Left ventricle myocardium inferior (tissue), 1 donor: ENCODE results near the gene ERI3. TPM values are rescaled to one million over a fixed set of nuclear protein-coding genes. Genes with fewer than 3 reads are reported as not detected.

Experiments
- DNase-seq: peaks from one replicate; pipeline ENCODE4 v3.0.0-alpha.2; 2020
- H3K27ac ChIP-seq: fragments of 200-600 bp; replicated peaks from 2 replicates; pipeline ENCODE4 v1.8.0; 2021
- H3K27me3 ChIP-seq: fragments of 200-600 bp; 2 replicates; pipeline ENCODE4 v1.8.0; 2021; ENCODE audit warnings: low read depth
- H3K36me3 ChIP-seq: fragments of 200-600 bp; 2 replicates; pipeline ENCODE4 v1.8.0; 2021
- H3K4me1 ChIP-seq: fragments of 200-600 bp; 2 replicates; pipeline ENCODE4 v1.8.0; 2021
- H3K4me3 ChIP-seq: fragments of 200-600 bp; 2 replicates; pipeline ENCODE4 v1.8.0; 2021; ENCODE audit warnings: mild to moderate bottlenecking, moderate library complexity
- H3K9me3 ChIP-seq: fragments of 200-600 bp; replicated peaks from 2 replicates; pipeline ENCODE4 v1.8.0; 2021
- intact Hi-C: fragments of 100-400 bp; cut with micrococcal nuclease; formaldehyde crosslinking; loops from one replicate; pipeline ENCODE4 v1.11.0; 2022
- total RNA-seq: library from RNA; stranded (reverse); fragmentation: NEBNext Ultra II Directional; extraction: Animal tissue kit (Norgen Biotek cat#: 25700); gene quantifications from one replicate; pipeline ENCODE4 v1.2.1, GENCODE V29; 2021
- TF ChIP-seq, protein P1 (sequence below): fragments of 200-600 bp; IDR thresholded peaks from 2 replicates; pipeline ENCODE4 v1.8.0; 2021; ENCODE audit warnings: antibody characterized with exemption, mild to moderate bottlenecking, borderline replicate concordance
- donor health status: DM: no; HTN: yes; CAD: no; lungs with severe emphysema.

ERI3 gene
- total RNA-seq, 1 donor from 2014 or later, result 50.4 TPM

DNA sequence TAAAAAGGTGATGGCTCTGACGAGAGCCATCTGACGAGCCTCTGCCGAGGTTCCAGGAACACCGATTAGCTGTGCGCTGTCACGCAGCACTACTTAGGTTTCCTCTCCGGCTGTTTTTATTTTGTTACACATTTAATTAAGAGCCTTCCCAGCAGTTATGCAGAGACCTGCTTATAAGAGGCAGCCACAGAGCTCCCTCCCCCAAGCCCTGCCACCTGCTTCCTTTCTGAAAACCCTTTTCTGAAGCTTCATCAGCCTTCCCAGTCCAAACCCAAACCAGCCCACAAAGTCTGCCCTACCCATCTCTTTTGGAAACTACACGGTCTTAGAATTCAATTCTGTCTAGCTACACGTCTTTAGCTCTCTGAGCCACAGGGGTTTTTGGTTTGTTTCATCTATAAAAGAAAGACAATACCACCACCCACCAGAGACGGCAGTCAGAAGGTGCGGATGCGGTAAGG lies 49.1 kb downstream of the ERI3 start:
- no peak for DNase-seq
- H3K27me3 ChIP-seq, result no peaks in the 10 kb centered on the region
- no peaks in the 10 kb centered on the region for H3K9me3 ChIP-seq
- H3K27ac ChIP-seq, result no peak overlapping the region
- no peaks in the 10 kb centered on the region for H3K4me1 ChIP-seq
- peaks cover 89% of the 10 kb centered on the region for H3K36me3 ChIP-seq
- H3K4me3 ChIP-seq, result no peak overlapping the region
- TF ChIP-seq, protein P1, sequence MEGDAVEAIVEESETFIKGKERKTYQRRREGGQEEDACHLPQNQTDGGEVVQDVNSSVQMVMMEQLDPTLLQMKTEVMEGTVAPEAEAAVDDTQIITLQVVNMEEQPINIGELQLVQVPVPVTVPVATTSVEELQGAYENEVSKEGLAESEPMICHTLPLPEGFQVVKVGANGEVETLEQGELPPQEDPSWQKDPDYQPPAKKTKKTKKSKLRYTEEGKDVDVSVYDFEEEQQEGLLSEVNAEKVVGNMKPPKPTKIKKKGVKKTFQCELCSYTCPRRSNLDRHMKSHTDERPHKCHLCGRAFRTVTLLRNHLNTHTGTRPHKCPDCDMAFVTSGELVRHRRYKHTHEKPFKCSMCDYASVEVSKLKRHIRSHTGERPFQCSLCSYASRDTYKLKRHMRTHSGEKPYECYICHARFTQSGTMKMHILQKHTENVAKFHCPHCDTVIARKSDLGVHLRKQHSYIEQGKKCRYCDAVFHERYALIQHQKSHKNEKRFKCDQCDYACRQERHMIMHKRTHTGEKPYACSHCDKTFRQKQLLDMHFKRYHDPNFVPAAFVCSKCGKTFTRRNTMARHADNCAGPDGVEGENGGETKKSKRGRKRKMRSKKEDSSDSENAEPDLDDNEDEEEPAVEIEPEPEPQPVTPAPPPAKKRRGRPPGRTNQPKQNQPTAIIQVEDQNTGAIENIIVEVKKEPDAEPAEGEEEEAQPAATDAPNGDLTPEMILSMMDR, result no peak
- intact Hi-C loops, result no loop called here

DNA sequence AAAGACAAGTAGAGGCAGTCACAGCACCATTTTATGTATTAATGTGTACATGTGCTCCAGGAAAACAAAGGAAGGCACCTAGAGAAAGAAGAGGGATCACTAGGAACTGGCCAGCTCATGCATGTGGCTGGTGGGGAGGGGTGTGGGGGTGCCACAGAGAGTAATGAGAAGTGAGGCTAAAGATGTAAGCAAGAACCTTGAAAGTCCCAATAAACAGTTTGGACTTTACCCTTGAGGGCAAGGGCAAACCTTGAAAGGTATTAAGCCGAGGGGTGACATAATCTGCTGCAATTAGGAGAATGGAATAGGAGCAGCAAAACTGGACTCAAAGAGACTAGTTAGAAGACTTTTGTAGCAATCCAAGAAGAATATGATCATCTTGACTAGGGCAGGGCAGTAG lies 51.5 kb downstream of the ERI3 start:
- TF ChIP-seq, protein P1, result no peak
- H3K4me3 ChIP-seq, result no peak overlapping the region
- no peaks in the 10 kb centered on the region for H3K9me3 ChIP-seq
- H3K27me3 ChIP-seq, result no peaks in the 10 kb centered on the region
- H3K4me1 ChIP-seq, result no peaks in the 10 kb centered on the region
- no peak overlapping the region for H3K27ac ChIP-seq
- H3K36me3 ChIP-seq, result peaks cover 75% of the 10 kb centered on the region
- intact Hi-C loops, result no loop called here
- DNase-seq, result no peak

DNA sequence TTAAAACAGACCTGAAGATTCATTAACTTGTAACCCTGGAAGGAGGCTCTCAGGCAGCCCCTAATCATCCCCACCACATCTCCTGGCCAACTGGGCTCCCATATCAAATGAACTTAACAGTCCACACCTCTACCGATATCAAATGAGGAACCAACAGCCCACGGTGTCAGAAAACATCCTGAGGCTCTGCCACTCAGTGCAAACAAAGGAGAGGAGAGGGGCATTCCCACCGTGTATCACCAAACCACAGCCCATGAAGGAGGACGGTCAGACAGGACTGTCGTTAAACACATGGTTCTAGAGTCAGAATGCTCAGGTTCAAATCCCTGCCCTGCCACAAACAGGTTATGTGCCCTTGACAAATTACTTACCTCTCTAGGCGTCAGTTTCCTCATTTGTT lies 52.5 kb downstream of the ERI3 start:
- Histone ChIP-seq H3K4me1 (no peaks in the 10 kb centered on the region), H3K27me3 (no peaks in the 10 kb centered on the region), H3K36me3 (peaks cover 75% of the 10 kb centered on the region), H3K9me3 (no peaks in the 10 kb centered on the region), H3K4me3 (no peak overlapping the region), H3K27ac (no peak overlapping the region)
- no peak for DNase-seq
- TF ChIP-seq, protein P1, result no peak
- intact Hi-C loops, result no loop called here

DNA sequence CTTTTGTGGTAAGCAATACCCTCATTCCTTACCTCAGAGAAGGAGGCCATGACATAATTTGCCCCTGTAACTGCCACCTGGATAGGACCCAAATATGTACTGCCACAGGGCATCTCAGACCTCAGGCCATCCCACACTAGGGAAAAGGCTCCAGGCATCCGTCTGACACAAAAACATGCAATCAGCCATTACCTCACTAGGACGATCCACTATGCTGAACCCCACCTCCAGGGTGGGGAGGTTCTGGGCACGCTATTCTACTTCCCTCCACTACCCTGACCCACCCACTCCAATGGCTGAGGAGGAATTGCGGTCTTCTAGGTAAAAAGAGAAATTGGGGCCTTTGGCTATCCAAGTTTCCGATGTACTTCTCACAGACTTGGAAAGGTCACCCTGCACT lies 53.6 kb downstream of the ERI3 start:
- DNase-seq, result no peak
- Histone ChIP-seq H3K4me1 (no peaks in the 10 kb centered on the region), H3K9me3 (no peaks in the 10 kb centered on the region), H3K4me3 (no peak overlapping the region), H3K36me3 (peaks cover 72% of the 10 kb centered on the region), H3K27ac (no peak overlapping the region), H3K27me3 (no peaks in the 10 kb centered on the region)
- intact Hi-C loops, result no loop called here
- TF ChIP-seq, protein P1, result no peak

GRCh38 chr1:44300852-44301251 lies 54.2 kb downstream of the ERI3 start:
- Histone ChIP-seq H3K27ac (no peak overlapping the region), H3K4me1 (no peaks in the 10 kb centered on the region), H3K36me3 (peaks cover 69% of the 10 kb centered on the region), H3K9me3 (no peaks in the 10 kb centered on the region), H3K4me3 (no peak overlapping the region), H3K27me3 (no peaks in the 10 kb centered on the region)
- TF ChIP-seq, protein P1, result no peak
- no peak for DNase-seq
- intact Hi-C loops, result no loop called here
